Naive thymus-derived CD4-positive, alpha-beta T cell (primary cell): Measurements from ENCODE around the gene ANXA8. TPM values are rescaled to one million over a fixed set of nuclear protein-coding genes. Genes with fewer than 3 reads are reported as not detected.
A peak's percentile ranks its signal among the peaks of the same experiment; 100 is the strongest.
"Not testable (repeated sequence)": the region's sequence is repeated elsewhere in the genome, so short reads cannot be mapped to it uniquely, and the experiment has no call there.

Experiments used
- ATAC-seq: fragments of 150-1000 bp; cut with Tn5 transposase; 2 replicates; pipeline ENCODE4 v1.10.0; 2021; ENCODE audit warnings: mild to moderate bottlenecking, moderate library complexity
- CTCF ChIA-PET: fragments of 350-600 bp; sonication (Branson Sonifier 250); formaldehyde crosslinking; loops from one replicate; lab custom pipeline; 2021; ENCODE audit warnings: antibody characterized with exemption; lab: Charles Lee
- POLR2A ChIA-PET: fragments of 350-600 bp; sonication (Branson Sonifier 250); formaldehyde crosslinking; loops from one replicate; lab custom pipeline; 2021; ENCODE audit warnings: antibody characterized with exemption, inconsistent platforms; lab: Charles Lee
- DNase-seq, 9 donors: peaks; one replicate each; pipeline versions ENCODE4 v3.0.0 to v3.0.0-alpha.2; 2020 to 2022; ENCODE audit warnings: mixed read lengths in 1 of 9
- H3K27ac ChIP-seq: one replicate; pipeline ENCODE4 v1.7.0; 2013; ENCODE audit warnings: mild to moderate bottlenecking, low read depth, low read length, moderate library complexity
- H3K27me3 ChIP-seq, 2 donors: one replicate each; pipeline ENCODE4 v1.7.0; 2013; ENCODE audit warnings: low read length in 2 of 2, mild to moderate bottlenecking in 2 of 2, moderate library complexity in 2 of 2; ENCODE audit not compliant: control insufficient read depth in 2 of 2, insufficient read depth in 2 of 2
- H3K36me3 ChIP-seq, 3 experiments: 1 replicate in 2 of 3; 2 replicates in 1 of 3; pipeline ENCODE4 v1.7.0; 2013; ENCODE audit warnings: low read length in 3 of 3, mild to moderate bottlenecking in 3 of 3, moderate library complexity in 1 of 3; ENCODE audit not compliant: insufficient read depth in 3 of 3, control insufficient read depth in 2 of 3
- H3K4me1 ChIP-seq, 2 donors: one replicate each; pipeline ENCODE4 v1.7.0; 2013; ENCODE audit warnings: low read length in 2 of 2, mild to moderate bottlenecking in 2 of 2, moderate library complexity in 1 of 2; ENCODE audit not compliant: control insufficient read depth in 2 of 2, insufficient read depth in 2 of 2
- H3K4me3 ChIP-seq: 2 replicates; pipeline ENCODE4 v1.7.0; 2013; ENCODE audit warnings: mild to moderate bottlenecking, low read length
- H3K9me3 ChIP-seq, 3 experiments: 1 replicate in 2 of 3; 2 replicates in 1 of 3; pipeline ENCODE4 v1.7.0; 2013; ENCODE audit warnings: low read length in 3 of 3; ENCODE audit not compliant: control insufficient read depth in 2 of 3
- H3K27ac Mint-ChIP-seq, 9 donors: one replicate each; pipeline ENCODE4 v1.8.0; 2020 to 2022; ENCODE audit warnings: mixed read lengths in 9 of 9, mild to moderate bottlenecking in 8 of 9, moderate library complexity in 5 of 9, inconsistent platforms in 2 of 9
- H3K27me3 Mint-ChIP-seq, 5 donors: one replicate each; pipeline ENCODE4 v1.8.0; 2021 to 2022; ENCODE audit warnings: mixed read lengths in 5 of 5, mild to moderate bottlenecking in 1 of 5
- H3K36me3 Mint-ChIP-seq, 5 donors: one replicate each; pipeline ENCODE4 v1.8.0; 2020 to 2022; ENCODE audit warnings: mixed read lengths in 5 of 5, mild to moderate bottlenecking in 3 of 5, inconsistent platforms in 1 of 5
- H3K4me1 Mint-ChIP-seq, 7 donors: one replicate each; pipeline ENCODE4 v1.8.0; 2020 to 2022; ENCODE audit warnings: mixed read lengths in 7 of 7, mild to moderate bottlenecking in 3 of 7, inconsistent platforms in 1 of 7
- H3K4me3 Mint-ChIP-seq, 10 donors: one replicate each; pipeline ENCODE4 v1.8.0; 2020 to 2022; ENCODE audit warnings: mild to moderate bottlenecking in 10 of 10, mixed read lengths in 10 of 10, moderate library complexity in 6 of 10, inconsistent platforms in 2 of 10
- H3K9me3 Mint-ChIP-seq, 11 donors: one replicate each; pipeline ENCODE4 v1.8.0; 2020 to 2022; ENCODE audit warnings: mixed read lengths in 11 of 11, mild to moderate bottlenecking in 4 of 11, inconsistent platforms in 1 of 11, moderate library complexity in 1 of 11
- intact Hi-C, 2 donors: fragments of 100-400 bp; cut with micrococcal nuclease; formaldehyde crosslinking; loops; one replicate each; pipeline ENCODE4 v1.15.1; 2023
- polyA plus RNA-seq, 2 donors: library from polyadenylated mRNA; unstranded; fragments of 300-500 nt; fragmentation: Illumina TruSeq; gene quantifications; one replicate each; pipeline ENCODE4 v1.2.3, GENCODE V29; 2021
- total RNA-seq, 6 experiments: library from RNA in 5 of 6; stranded (reverse) in 5 of 6; gene quantifications; 1 replicate in 5 of 6; 2 replicates in 1 of 6; pipeline ENCODE4 v1.2.3 and lab custom pipeline; 2021 to 2026

Gene ANXA8
- total and polyA plus RNA-seq, 7 experiments from 2014 or later, result 0.63 TPM; not detected in 6

GRCh38 chr10:47475101-47475500, 8.8 kb downstream of the ANXA8 start:
- intact Hi-C loops, H3K36me3 ChIP-seq, H3K9me3 ChIP-seq, H3K27me3 Mint-ChIP-seq, ATAC-seq, POLR2A ChIA-PET, H3K4me3 Mint-ChIP-seq, H3K4me3 ChIP-seq, H3K4me1 Mint-ChIP-seq, H3K27me3 ChIP-seq, CTCF ChIA-PET, DNase-seq, H3K27ac ChIP-seq, H3K36me3 Mint-ChIP-seq, H3K27ac Mint-ChIP-seq, H3K9me3 Mint-ChIP-seq, H3K4me1 ChIP-seq: not testable (repeated sequence)

GRCh38 chr10:47473516-47473915, 10.4 kb downstream of the ANXA8 start:
- H3K27ac Mint-ChIP-seq, CTCF ChIA-PET, H3K27me3 ChIP-seq, H3K9me3 ChIP-seq, H3K36me3 Mint-ChIP-seq, POLR2A ChIA-PET, intact Hi-C loops, H3K4me1 Mint-ChIP-seq, H3K36me3 ChIP-seq, H3K27ac ChIP-seq, ATAC-seq, H3K9me3 Mint-ChIP-seq, H3K4me1 ChIP-seq, H3K27me3 Mint-ChIP-seq, H3K4me3 Mint-ChIP-seq, H3K4me3 ChIP-seq, DNase-seq: not testable (repeated sequence)

- H3K9me3 ChIP-seq, intact Hi-C loops, DNase-seq, H3K4me3 Mint-ChIP-seq, POLR2A ChIA-PET, H3K4me1 ChIP-seq, H3K36me3 Mint-ChIP-seq, H3K36me3 ChIP-seq, H3K9me3 Mint-ChIP-seq, H3K27me3 ChIP-seq, CTCF ChIA-PET, H3K4me1 Mint-ChIP-seq, H3K27ac ChIP-seq, H3K4me3 ChIP-seq, H3K27me3 Mint-ChIP-seq, H3K27ac Mint-ChIP-seq: not testable (repeated sequence)
- ATAC-seq, result peak; percentile 68
Measured at GRCh38 chr10:47472647-47473046, 11.3 kb downstream of the ANXA8 start.

- not testable (repeated sequence) for DNase-seq, H3K9me3 Mint-ChIP-seq
Measured at GRCh38 chr10:47472072-47472471, 11.8 kb downstream of the ANXA8 start.

GRCh38 chr10:47468731-47469528, 15.0 kb downstream of the ANXA8 start:
- ATAC-seq, H3K27me3 Mint-ChIP-seq, DNase-seq: not testable (repeated sequence)

More at GRCh38 chr10:47472072-47472471, 11.8 kb downstream of the ANXA8 start:
- H3K4me1 Mint-ChIP-seq, POLR2A ChIA-PET, H3K27ac Mint-ChIP-seq, H3K4me3 ChIP-seq, H3K4me3 Mint-ChIP-seq, H3K36me3 Mint-ChIP-seq, H3K9me3 ChIP-seq, H3K36me3 ChIP-seq, intact Hi-C loops, H3K27me3 ChIP-seq, CTCF ChIA-PET, ATAC-seq, H3K4me1 ChIP-seq, H3K27me3 Mint-ChIP-seq, H3K27ac ChIP-seq: not testable (repeated sequence)

GRCh38 chr10:47467957-47468356, 16.0 kb downstream of the ANXA8 start:
- DNase-seq, H3K4me3 Mint-ChIP-seq, H3K36me3 Mint-ChIP-seq, H3K9me3 Mint-ChIP-seq, CTCF ChIA-PET, ATAC-seq, H3K4me1 Mint-ChIP-seq, H3K36me3 ChIP-seq, H3K27ac ChIP-seq, POLR2A ChIA-PET, H3K4me3 ChIP-seq, intact Hi-C loops, H3K27ac Mint-ChIP-seq, H3K27me3 ChIP-seq, H3K27me3 Mint-ChIP-seq, H3K4me1 ChIP-seq, H3K9me3 ChIP-seq: not testable (repeated sequence)

More at GRCh38 chr10:47468731-47469528, 15.0 kb downstream of the ANXA8 start:
- POLR2A ChIA-PET, H3K36me3 Mint-ChIP-seq, H3K27me3 ChIP-seq, H3K4me3 ChIP-seq, H3K36me3 ChIP-seq, H3K9me3 ChIP-seq, intact Hi-C loops, CTCF ChIA-PET, H3K27ac ChIP-seq, H3K4me3 Mint-ChIP-seq, H3K27ac Mint-ChIP-seq, H3K4me1 ChIP-seq, H3K4me1 Mint-ChIP-seq, H3K9me3 Mint-ChIP-seq: not testable (repeated sequence)

GRCh38 chr10:47467458-47467857, 16.5 kb downstream of the ANXA8 start:
- H3K36me3 ChIP-seq, POLR2A ChIA-PET, DNase-seq, H3K4me1 ChIP-seq, H3K36me3 Mint-ChIP-seq, H3K27ac ChIP-seq, CTCF ChIA-PET, H3K4me1 Mint-ChIP-seq, intact Hi-C loops, H3K27me3 Mint-ChIP-seq, H3K9me3 Mint-ChIP-seq, H3K4me3 Mint-ChIP-seq, ATAC-seq, H3K4me3 ChIP-seq, H3K9me3 ChIP-seq, H3K27ac Mint-ChIP-seq, H3K27me3 ChIP-seq: not testable (repeated sequence)
